CD4-positive, alpha-beta T cell (primary cell): ENCODE measurements around the gene HNRNPA0. TPM values are rescaled to one million over a fixed set of nuclear protein-coding genes. Genes with fewer than 3 reads are reported as not detected.
"Not testable (repeated sequence)": the region's sequence is repeated elsewhere in the genome, so short reads cannot be mapped to it uniquely, and the experiment has no call there.

Experiments used
- ATAC-seq: fragments of 200-7000 bp; cut with Tn5 transposase; one replicate; pipeline ENCODE4 v1.10.0; 2022; ENCODE audit warnings: mild to moderate bottlenecking; ENCODE audit not compliant: poor library complexity
- CTCF ChIA-PET: fragments of 350-600 bp; sonication (Branson Sonifier 250); formaldehyde crosslinking; loops from one replicate; lab custom pipeline; 2021; ENCODE audit warnings: antibody characterized with exemption, inconsistent platforms; lab: Charles Lee
- POLR2A ChIA-PET: fragments of 350-600 bp; sonication (Branson Sonifier 250); formaldehyde crosslinking; loops from one replicate; lab custom pipeline; 2021; ENCODE audit warnings: antibody characterized with exemption, inconsistent platforms; lab: Charles Lee
- DNase-seq, 14 experiments: peaks; one replicate each; pipeline ENCODE4 v3.0.0-alpha.2; 2013 to 2020; ENCODE audit warnings: mixed read lengths in 2 of 14
- H3K27ac ChIP-seq, 2 donors: one replicate each; pipeline versions ENCODE4 v1.5.1 to v1.7.0; 2013; ENCODE audit warnings: low read length in 2 of 2, low read depth in 1 of 2, mild to moderate bottlenecking in 1 of 2
- H3K27me3 ChIP-seq, 2 experiments: 1 replicate in 1 of 2; 2 replicates in 1 of 2; pipeline versions ENCODE4 v1.6.1 to v1.7.0; 2013; ENCODE audit warnings: low read length in 2 of 2, control low read depth in 1 of 2, mild to moderate bottlenecking in 1 of 2, moderate library complexity in 1 of 2; ENCODE audit not compliant: insufficient read depth in 2 of 2, control insufficient read depth in 1 of 2
- H3K36me3 ChIP-seq: one replicate; pipeline ENCODE4 v1.6.1; 2013; ENCODE audit warnings: low read length, control low read depth; ENCODE audit not compliant: insufficient read depth
- H3K4me1 ChIP-seq: one replicate; pipeline ENCODE4 v1.6.1; 2013; ENCODE audit warnings: low read length, control low read depth; ENCODE audit not compliant: insufficient read depth
- H3K4me3 ChIP-seq: one replicate; pipeline ENCODE4 v1.5.1; 2013; ENCODE audit warnings: mild to moderate bottlenecking, low read length, moderate library complexity
- H3K9me3 ChIP-seq, 2 experiments: 1 replicate in 1 of 2; 2 replicates in 1 of 2; pipeline versions ENCODE4 v1.6.1 to v1.7.0; 2013; ENCODE audit warnings: low read length in 2 of 2, mild to moderate bottlenecking in 2 of 2, control low read depth in 1 of 2, moderate library complexity in 1 of 2; ENCODE audit not compliant: control insufficient read depth in 1 of 2, insufficient read depth in 1 of 2
- H3K27ac Mint-ChIP-seq: one replicate; pipeline ENCODE4 v1.8.0; 2020; ENCODE audit warnings: mixed read lengths
- H3K27me3 Mint-ChIP-seq: one replicate; pipeline ENCODE4 v1.8.0; 2021; ENCODE audit warnings: mixed read lengths
- H3K36me3 Mint-ChIP-seq: one replicate; pipeline ENCODE4 v1.8.0; 2021; ENCODE audit warnings: low read depth, mixed read lengths
- H3K4me1 Mint-ChIP-seq: one replicate; pipeline ENCODE4 v1.8.0; 2021; ENCODE audit warnings: low read depth, mixed read lengths
- H3K4me3 Mint-ChIP-seq: one replicate; pipeline ENCODE4 v1.8.0; 2020; ENCODE audit warnings: mild to moderate bottlenecking, mixed read lengths
- H3K9me3 Mint-ChIP-seq: one replicate; pipeline ENCODE4 v1.8.0; 2020; ENCODE audit warnings: mixed read lengths
- intact Hi-C, 2 experiments: fragments of 100-400 bp; cut with DNase I in 1 of 2; cut with micrococcal nuclease in 1 of 2; formaldehyde crosslinking; loops; one replicate each; pipeline versions ENCODE4 v1.15.1 to v1.9.0; 2023 to 2025; cut with DNase I, micrococcal nuclease
- total RNA-seq, 174 experiments: library from RNA in 2 of 174; stranded (reverse) in 2 of 174; gene quantifications; one replicate each; pipeline ENCODE4 v1.2.3 and lab custom pipeline; 2021 to 2026
- TF ChIP-seq, protein P1 (sequence below): fragments of 200-600 bp; IDR thresholded peaks from one replicate; pipeline ENCODE4 v1.8.0; 2022; ENCODE audit warnings: antibody characterized with exemption, mild to moderate bottlenecking

HNRNPA0 gene
- total RNA-seq, 2 experiments from 2014 or later = 52.7 to 53.2 TPM

DNA sequence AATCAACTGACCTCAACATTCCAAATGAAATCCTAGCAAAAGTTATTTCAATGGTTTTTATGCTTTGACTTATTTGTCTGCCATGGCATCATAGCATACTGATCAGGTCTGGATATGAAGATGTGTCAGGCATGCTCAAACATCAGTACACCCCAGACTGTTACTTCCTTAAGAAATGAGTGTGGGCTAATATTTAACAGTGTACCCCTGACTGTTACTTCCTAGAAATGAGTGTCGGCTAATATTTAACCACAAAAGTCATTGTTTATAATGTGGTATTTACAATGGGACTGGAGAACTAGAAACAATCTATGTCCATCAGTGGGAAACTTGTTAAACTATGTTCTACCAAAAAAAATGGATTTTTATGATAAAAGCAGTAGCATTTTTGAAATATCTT, 38.1 kb upstream of the HNRNPA0 start:
- Histone ChIP-seq H3K36me3 (no peaks in the 10 kb centered on the region), H3K27me3 (no peaks in the 10 kb centered on the region), H3K4me3 (no peak overlapping the region), H3K9me3 (no peaks in the 10 kb centered on the region), H3K4me1 (no peaks in the 10 kb centered on the region), H3K27ac (no peak overlapping the region)
- H3K27ac Mint-ChIP-seq = no peak overlapping the region
- no peaks in the 10 kb centered on the region for H3K9me3 Mint-ChIP-seq
- DNase-seq (no peak), ATAC-seq (no peak)
- intact Hi-C loops = no loop called here
- no peaks in the 10 kb centered on the region for H3K27me3 Mint-ChIP-seq
- TF ChIP-seq, protein P1, sequence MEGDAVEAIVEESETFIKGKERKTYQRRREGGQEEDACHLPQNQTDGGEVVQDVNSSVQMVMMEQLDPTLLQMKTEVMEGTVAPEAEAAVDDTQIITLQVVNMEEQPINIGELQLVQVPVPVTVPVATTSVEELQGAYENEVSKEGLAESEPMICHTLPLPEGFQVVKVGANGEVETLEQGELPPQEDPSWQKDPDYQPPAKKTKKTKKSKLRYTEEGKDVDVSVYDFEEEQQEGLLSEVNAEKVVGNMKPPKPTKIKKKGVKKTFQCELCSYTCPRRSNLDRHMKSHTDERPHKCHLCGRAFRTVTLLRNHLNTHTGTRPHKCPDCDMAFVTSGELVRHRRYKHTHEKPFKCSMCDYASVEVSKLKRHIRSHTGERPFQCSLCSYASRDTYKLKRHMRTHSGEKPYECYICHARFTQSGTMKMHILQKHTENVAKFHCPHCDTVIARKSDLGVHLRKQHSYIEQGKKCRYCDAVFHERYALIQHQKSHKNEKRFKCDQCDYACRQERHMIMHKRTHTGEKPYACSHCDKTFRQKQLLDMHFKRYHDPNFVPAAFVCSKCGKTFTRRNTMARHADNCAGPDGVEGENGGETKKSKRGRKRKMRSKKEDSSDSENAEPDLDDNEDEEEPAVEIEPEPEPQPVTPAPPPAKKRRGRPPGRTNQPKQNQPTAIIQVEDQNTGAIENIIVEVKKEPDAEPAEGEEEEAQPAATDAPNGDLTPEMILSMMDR = no peak
- ChIA-PET CTCF (no interaction called here), POLR2A (no interaction called here)
- no peaks in the 10 kb centered on the region for H3K36me3 Mint-ChIP-seq
- no peak overlapping the region for H3K4me3 Mint-ChIP-seq
- H3K4me1 Mint-ChIP-seq = no peaks in the 10 kb centered on the region

DNA sequence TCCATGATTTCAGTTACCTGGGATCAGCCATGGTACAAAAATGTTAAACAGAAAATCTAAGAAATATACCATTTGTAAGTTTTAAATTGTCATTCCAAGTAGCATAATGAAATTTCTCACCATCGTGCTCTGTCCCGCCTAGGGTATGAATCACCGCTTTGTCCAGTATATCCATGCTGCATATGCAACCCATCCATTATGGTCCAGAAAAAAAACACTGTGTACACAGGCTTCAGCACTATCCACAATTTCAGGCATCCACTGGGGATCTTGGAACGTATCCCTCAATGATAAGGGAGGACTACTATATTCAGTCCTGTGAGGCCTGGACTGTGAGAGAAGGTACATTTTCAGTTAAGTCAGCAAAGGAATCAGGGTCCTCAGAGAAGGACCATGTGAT, 37.6 kb upstream of the HNRNPA0 start:
- H3K27ac Mint-ChIP-seq = no peak overlapping the region
- POLR2A ChIA-PET = no interaction called here

DNA sequence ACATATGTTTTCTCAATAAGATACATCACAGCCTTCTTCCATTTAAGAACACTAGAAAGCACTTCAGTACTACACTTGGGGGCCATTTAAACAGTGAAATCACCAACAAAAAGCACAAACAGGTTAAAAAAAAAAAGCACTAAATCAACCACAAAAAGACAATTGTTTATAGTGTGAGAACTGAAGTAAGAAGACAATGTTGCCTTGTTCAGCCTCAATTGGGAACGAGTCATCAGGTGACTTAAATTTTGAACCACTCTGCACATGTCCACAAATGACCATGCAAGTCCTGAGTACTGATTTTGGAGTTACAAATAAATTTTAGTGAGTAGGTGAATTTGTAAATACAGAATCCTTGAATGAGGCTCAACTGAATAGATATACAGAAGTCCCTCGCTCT, 37.2 kb upstream of the HNRNPA0 start:
- POLR2A ChIA-PET = no interaction called here

More for the DNA sequence above, 37.6 kb upstream of the HNRNPA0 start:
- Histone ChIP-seq H3K4me1 (no peaks in the 10 kb centered on the region), H3K4me3 (no peak overlapping the region), H3K27me3 (no peaks in the 10 kb centered on the region), H3K27ac (no peak overlapping the region), H3K36me3 (no peaks in the 10 kb centered on the region), H3K9me3 (no peaks in the 10 kb centered on the region)
- no peaks in the 10 kb centered on the region for H3K36me3 Mint-ChIP-seq
- TF ChIP-seq, protein P1 = no peak
- CTCF ChIA-PET = no interaction called here
- intact Hi-C loops = no loop called here
- DNase-seq (no peak), ATAC-seq (no peak)
- no peaks in the 10 kb centered on the region for H3K27me3 Mint-ChIP-seq
- H3K4me1 Mint-ChIP-seq = no peaks in the 10 kb centered on the region
- H3K4me3 Mint-ChIP-seq = no peak overlapping the region
- H3K9me3 Mint-ChIP-seq = no peaks in the 10 kb centered on the region

DNA sequence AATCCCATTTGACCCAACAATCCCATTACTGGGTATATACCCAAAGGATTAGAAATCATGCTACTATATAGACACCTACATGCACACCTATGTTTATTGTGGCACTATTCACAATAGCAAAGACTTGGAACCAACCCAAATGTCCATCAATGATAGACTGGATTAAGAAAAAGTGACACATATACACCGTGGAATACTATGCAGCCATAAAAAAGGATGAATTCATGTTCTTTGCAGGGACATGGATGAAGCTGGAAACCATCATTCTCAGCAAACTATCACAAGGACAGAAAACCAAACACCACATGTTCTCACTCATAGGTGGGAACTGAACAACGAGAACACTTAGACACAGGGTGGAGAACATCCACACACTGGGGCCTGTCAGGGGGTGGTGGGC, 34.4 kb upstream of the HNRNPA0 start:
- intact Hi-C loops = loop anchor here in 1 of 2 experiments (10.0 kb wide), 1 partner anchor 166 kb away; no protein-coding TSS in a partner anchor
- H3K36me3 Mint-ChIP-seq, H3K9me3 Mint-ChIP-seq, CTCF ChIA-PET, H3K4me1 Mint-ChIP-seq, H3K27me3 ChIP-seq, H3K4me3 Mint-ChIP-seq, H3K27ac Mint-ChIP-seq, DNase-seq, POLR2A ChIA-PET, H3K27me3 Mint-ChIP-seq, H3K4me1 ChIP-seq, H3K36me3 ChIP-seq, H3K4me3 ChIP-seq, H3K27ac ChIP-seq, H3K9me3 ChIP-seq, ATAC-seq: not testable (repeated sequence)

More for the DNA sequence above, 37.2 kb upstream of the HNRNPA0 start:
- Mint-ChIP-seq H3K36me3 (no peaks in the 10 kb centered on the region), H3K27ac (no peak overlapping the region), H3K27me3 (no peaks in the 10 kb centered on the region), H3K9me3 (no peaks in the 10 kb centered on the region), H3K4me1 (no peaks in the 10 kb centered on the region), H3K4me3 (no peak overlapping the region)
- DNase-seq (no peak), ATAC-seq (no peak)
- TF ChIP-seq, protein P1 = no peak
- Histone ChIP-seq H3K27ac (no peak overlapping the region), H3K27me3 (no peaks in the 10 kb centered on the region), H3K4me3 (no peak overlapping the region), H3K9me3 (no peaks in the 10 kb centered on the region), H3K36me3 (no peaks in the 10 kb centered on the region), H3K4me1 (no peaks in the 10 kb centered on the region)
- CTCF ChIA-PET = no interaction called here
- intact Hi-C loops = no loop called here
